HG03571 (cell line): ENCODE data around the gene PRKD1.
A peak's percentile ranks its signal among the peaks of the same experiment; 100 is the strongest.
"Not testable (repeated sequence)": the region's sequence is repeated elsewhere in the genome, so short reads cannot be mapped to it uniquely, and the experiment has no call there.

Experiments
- ATAC-seq: cut with Tn5 transposase; IDR thresholded peaks from one replicate; pipeline ENCODE4 v1.9.1; 2021; ENCODE audit not compliant: unreplicated experiment

Gene PRKD1

GRCh38 chr14:29800961-29801360, 126.7 kb downstream of the PRKD1 start:
- no peak for ATAC-seq

GRCh38 chr14:29799464-29800095, 128.1 kb downstream of the PRKD1 start:
- ATAC-seq, result peak; percentile 73

DNA sequence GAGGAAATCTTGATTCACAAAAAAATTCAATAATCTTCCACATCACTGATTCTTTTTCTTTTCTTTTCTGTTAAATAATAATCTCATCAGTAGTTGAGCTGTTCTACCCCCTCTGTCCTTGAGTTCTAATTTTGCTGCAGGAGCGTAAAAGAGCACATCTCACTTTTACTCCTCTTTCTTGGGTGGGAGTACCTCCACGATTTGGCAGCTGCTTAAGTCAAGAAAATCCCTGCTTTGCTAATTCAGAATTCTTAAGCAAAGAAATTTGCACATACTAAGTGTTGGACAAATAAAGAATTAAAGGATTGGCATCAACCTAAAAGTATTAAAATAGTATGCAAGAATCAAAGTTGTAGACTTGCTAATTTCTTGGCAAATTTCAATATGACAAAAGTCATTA, 128.8 kb downstream of the PRKD1 start:
- no peak for ATAC-seq

- no peak for ATAC-seq
Measured at GRCh38 chr14:29798108-29798663, 129.5 kb downstream of the PRKD1 start.

GRCh38 chr14:29796853-29797252, 130.8 kb downstream of the PRKD1 start:
- no peak for ATAC-seq

DNA sequence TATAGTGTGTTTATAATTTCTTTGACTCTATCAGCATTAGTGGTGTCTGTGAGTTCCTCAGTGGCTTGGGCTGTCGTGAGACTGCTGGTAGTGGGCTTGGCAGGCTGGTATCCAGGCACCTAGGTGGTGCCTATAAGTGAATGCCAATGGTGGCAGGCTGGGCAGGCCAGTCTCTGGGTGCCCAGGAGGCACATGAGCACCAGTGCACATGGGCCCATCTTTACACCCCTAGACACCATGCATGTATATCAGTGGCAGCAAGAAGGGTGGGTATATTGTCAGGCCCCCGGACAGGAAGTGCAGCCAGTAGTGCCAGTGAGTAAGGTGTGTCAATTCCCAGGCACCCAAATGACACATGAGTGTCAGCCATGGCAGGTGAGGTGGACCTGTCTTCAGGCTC, 138.2 kb downstream of the PRKD1 start:
- no peak for ATAC-seq

- ATAC-seq, result no peak
Measured at GRCh38 chr14:29788093-29788492, 139.6 kb downstream of the PRKD1 start.

DNA sequence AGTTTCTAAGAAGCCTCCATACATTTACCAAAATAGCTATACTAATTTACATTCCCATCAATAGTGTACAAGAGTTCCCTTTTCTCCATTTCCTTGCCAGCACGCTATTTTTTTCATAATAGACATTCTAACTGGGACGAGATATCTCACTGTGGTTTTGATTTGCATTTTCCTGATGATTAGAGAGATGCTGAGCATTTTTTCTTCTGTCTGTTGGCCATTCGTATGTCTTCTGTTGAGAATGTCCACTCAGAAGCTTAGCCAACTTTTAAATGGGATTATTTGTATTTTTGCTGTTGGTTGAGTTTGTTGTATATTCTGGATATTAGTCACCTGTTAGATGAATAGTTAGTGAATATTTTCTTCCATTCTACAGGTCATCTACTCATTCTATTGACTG, 144.1 kb downstream of the PRKD1 start:
- no peak for ATAC-seq

GRCh38 chr14:29782041-29782440, 145.6 kb downstream of the PRKD1 start:
- ATAC-seq, result no peak

GRCh38 chr14:29777142-29777541, 150.5 kb downstream of the PRKD1 start:
- ATAC-seq, result not testable (repeated sequence)

DNA sequence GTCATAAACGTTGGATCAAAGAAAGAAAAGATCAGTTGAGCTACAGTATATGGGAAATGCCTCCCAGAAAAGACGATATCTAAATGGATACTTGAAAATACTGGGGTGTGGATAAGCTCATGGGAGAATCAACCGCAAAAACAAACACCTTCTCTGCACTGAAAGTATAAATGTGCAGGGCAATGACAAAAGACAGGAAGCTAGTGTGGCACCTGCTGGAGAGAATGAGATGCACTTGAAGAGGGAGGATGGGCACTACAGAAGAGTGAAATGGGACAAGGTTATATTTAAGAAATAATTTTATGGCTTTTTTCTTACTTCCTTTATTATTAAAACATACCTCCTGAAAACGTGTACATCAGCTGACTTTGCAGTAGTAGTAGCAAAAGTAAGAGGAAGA, 153.7 kb downstream of the PRKD1 start:
- ATAC-seq, result no peak

GRCh38 chr14:29763342-29763858, 164.2 kb downstream of the PRKD1 start:
- ATAC-seq, result no peak

DNA sequence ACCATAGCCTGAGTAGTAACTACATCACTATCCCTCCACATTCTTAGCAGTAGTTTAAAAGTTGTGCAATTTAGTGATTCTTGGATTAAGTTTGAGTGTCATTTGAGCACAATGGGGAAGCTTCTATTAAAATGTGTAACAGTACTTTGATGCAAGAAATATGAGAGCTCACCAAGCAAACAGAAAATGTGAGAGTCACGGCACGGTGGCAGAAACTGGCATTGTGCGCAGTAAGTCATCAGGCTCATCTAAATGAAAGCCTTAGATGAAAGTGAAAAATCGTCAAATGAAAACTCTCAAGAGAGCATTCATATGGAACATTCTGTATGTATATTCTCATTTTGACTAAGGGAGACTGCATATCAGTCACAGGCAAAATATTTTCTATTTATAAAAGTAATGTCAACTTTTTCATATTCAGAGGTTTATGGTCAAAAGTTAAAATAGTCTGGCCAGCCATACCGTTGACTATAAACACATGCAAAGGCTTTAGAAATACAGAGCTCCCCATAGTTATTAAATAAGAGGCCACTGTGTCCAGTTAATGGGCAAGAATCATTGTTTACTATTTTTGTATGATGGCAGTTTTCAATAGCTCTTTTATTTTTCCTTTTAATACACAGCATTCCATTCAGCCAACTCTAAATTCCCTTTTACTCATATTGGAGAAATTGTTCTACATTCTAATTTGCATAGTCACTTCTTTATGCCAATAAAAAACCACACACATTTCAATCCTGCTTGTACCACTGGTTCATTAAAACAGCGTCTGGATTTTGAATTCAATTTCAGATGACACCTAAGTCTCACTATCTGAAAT, 167.9 kb downstream of the PRKD1 start:
- ATAC-seq, result peak; percentile 89

GRCh38 chr14:29757711-29758233, 169.9 kb downstream of the PRKD1 start:
- no peak for ATAC-seq

DNA sequence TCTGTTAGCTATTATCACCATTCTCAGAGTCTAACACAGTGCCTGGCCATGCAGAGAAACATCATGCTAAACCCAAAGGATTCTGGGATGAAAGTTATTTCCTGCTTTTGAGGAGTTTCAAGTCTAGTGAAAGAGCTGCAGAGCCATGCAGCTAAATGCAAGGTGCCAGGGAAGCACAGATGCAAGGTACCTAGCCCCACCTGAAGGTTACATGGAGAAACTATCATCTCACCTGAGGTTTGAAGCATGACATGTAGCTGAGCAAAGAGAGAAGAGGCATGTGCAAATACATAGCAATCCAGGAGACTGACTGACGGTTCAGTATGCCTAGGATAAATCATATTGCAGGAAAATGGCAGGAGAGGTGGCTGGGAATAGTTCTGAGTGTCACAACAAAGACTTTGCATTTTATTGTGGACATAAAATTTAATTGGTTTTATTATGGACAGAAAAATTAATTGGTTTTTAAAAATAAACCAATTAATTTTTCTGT, 170.4 kb downstream of the PRKD1 start:
- ATAC-seq, result no peak

DNA sequence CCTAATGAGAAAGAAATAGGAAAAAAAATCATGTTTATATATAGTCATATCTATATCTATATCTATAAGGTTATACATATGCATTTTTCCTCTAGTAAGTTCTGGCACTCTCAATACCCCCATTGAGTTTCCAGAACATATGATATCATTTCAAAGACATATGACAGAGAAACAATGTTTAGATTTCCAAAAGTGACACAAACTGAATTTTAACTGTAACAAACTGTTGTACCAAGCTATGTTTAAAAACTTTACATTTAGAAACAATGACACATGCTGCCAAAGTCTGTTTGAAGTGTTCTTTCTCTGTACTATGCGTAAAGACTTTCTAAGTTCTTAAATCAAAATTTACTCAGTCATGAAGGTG, 171.6 kb downstream of the PRKD1 start:
- no peak for ATAC-seq

GRCh38 chr14:29755311-29756018, 172.2 kb downstream of the PRKD1 start:
- ATAC-seq, result no peak

DNA sequence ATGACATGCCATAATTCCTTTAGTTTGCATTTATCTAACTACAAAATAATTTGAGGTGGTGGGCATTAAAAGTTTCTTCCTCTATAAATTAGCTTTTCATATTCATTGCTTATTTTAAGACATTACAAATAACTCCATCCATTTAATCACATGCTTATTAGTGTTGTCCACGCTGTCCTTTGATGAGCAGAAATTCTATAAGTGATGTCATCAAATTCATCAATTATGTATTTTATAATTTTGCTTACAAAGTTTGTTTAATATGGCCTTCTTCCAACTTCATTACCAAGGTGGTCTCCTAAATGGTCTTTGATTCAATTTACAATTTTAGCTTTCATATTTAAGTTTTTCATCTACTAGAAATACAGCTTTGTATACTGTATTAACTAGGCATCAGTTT, 173.5 kb downstream of the PRKD1 start:
- no peak for ATAC-seq

- no peak for ATAC-seq
Measured at GRCh38 chr14:29752221-29752923, 175.3 kb downstream of the PRKD1 start.

- no peak for ATAC-seq
Measured at GRCh38 chr14:29749829-29750228, 177.8 kb downstream of the PRKD1 start.
